Spleen (tissue), 11 donors: Measurements from ENCODE around the gene HIPK2. TPM values are rescaled to one million over a fixed set of nuclear protein-coding genes. Genes with fewer than 3 reads are reported as not detected.

Experiments
- DNase-seq: peaks from one replicate; pipeline ENCODE4 v3.0.0-alpha.2; 2020
- H3K27ac ChIP-seq, 8 donors: fragments of 200-600 bp; sonication (generic) in 7 of 8; 1 replicate in 4 of 8; 2 replicates in 4 of 8; pipeline versions ENCODE4 v1.5.0 to v1.8.0; 2016 to 2021; ENCODE audit warnings: inconsistent platforms in 4 of 8, mild to moderate bottlenecking in 4 of 8, moderate library complexity in 1 of 8
- H3K27me3 ChIP-seq, 7 donors: fragments of 200-600 bp; sonication (generic) in 6 of 7; replicated peaks in 1 of 7; 1 replicate in 4 of 7; 2 replicates in 3 of 7; pipeline versions ENCODE4 v1.5.0 to v1.8.0; 2016 to 2021; ENCODE audit warnings: inconsistent platforms in 3 of 7, mild to moderate bottlenecking in 1 of 7
- H3K36me3 ChIP-seq, 6 donors: fragments of 200-600 bp; sonication (generic) in 5 of 6; 1 replicate in 4 of 6; 2 replicates in 2 of 6; pipeline versions ENCODE4 v1.5.0 to v1.8.0; 2016 to 2021; ENCODE audit warnings: inconsistent platforms in 2 of 6
- H3K4me1 ChIP-seq, 6 donors: fragments of 200-600 bp; sonication (generic) in 5 of 6; 1 replicate in 3 of 6; 2 replicates in 3 of 6; pipeline versions ENCODE4 v1.5.0 to v1.8.0; 2016 to 2021; ENCODE audit warnings: inconsistent platforms in 3 of 6
- H3K4me3 ChIP-seq, 8 donors: fragments of 200-600 bp; sonication (generic) in 7 of 8; 1 replicate in 4 of 8; 2 replicates in 4 of 8; pipeline versions ENCODE4 v1.5.0 to v1.8.0; 2016 to 2021; ENCODE audit warnings: inconsistent platforms in 4 of 8, mild to moderate bottlenecking in 4 of 8, moderate library complexity in 2 of 8
- H3K9me3 ChIP-seq, 8 donors: fragments of 200-600 bp; sonication (generic) in 7 of 8; 1 replicate in 4 of 8; 2 replicates in 4 of 8; pipeline versions ENCODE4 v1.5.0 to v1.8.0; 2016 to 2021; ENCODE audit warnings: inconsistent platforms in 4 of 8
- CTCF ChIP-seq, 11 experiments: fragments of 200-600 bp in 7 of 11; fragments of 450-650 bp in 4 of 11; sonication (generic) in 4 of 11; IDR thresholded peaks in 8 of 11; conservative IDR thresholded peaks in 3 of 11; 1 replicate in 7 of 11; 2 replicates in 4 of 11; pipeline versions ENCODE4 v1.4.0 to v1.8.0; 2016 to 2021; ENCODE audit warnings: antibody characterized with exemption in 11 of 11, inconsistent platforms in 4 of 11, mild to moderate bottlenecking in 1 of 11
- POLR2A ChIP-seq, 3 donors: fragments of 450-650 bp; IDR thresholded peaks; one replicate each; pipeline ENCODE4 v1.5.1; 2017; ENCODE audit warnings: antibody characterized with exemption in 3 of 3, mild to moderate bottlenecking in 1 of 3
- POLR2AphosphoS5 ChIP-seq, 3 donors: sonication (generic); formaldehyde crosslinking; IDR thresholded peaks; one replicate each; pipeline ENCODE4 v1.5.1; 2017; ENCODE audit warnings: antibody characterized with exemption in 3 of 3
- WGBS, 5 donors: extraction: QIAGEN DNeasy Blood & Tissue Kit in 3 of 5; methylation state at CpG; one replicate each; pipeline versions ENCODE4 v1.1.5 to v1.1.7; 2013 to 2018; 5-methylcytosine and 5-hydroxymethylcytosine counted together
- intact Hi-C: fragments of 100-400 bp; cut with DNase I; formaldehyde crosslinking; loops from one replicate; pipeline ENCODE4 v1.15.0; 2023; ENCODE audit warnings: low total_unique reads
- polyA plus RNA-seq, 3 donors: library from polyadenylated mRNA; stranded (reverse); fragments of 200-250 nt; gene quantifications; one replicate each; pipeline ENCODE4 v1.2.1, GENCODE V29; 2013
- total RNA-seq, 7 donors: library from RNA; depleted of rRNA in 3 of 7; stranded (reverse); fragments of >200 nt in 3 of 7; fragmentation: NEBNext Ultra II Directional in 4 of 7; extraction: Animal tissue kit (Norgen Biotek cat#: 25700) in 4 of 7; gene quantifications; one replicate each; pipeline versions ENCODE4 v1.1.0 to v1.2.1, GENCODE V29; 2016 to 2021
- donor health status: healthy with polysubstance abuse.
- donor health status: DM: no; HTN: no; CAD: no; lungs with moderate emphysema.
- donor health status: DM: no; HTN: no; CAD: no.
- donor health status: Bipolar disorder and iron deficiency.
- donor health status: healthy.
- donor health status: DM: no; HTN: no; CAD: no.
- donor health status: DM: yes; HTN: yes; CAD: no.

HIPK2 gene
- total and polyA plus RNA-seq, 10 donors = 1.7 to 97.5 (median 51.8) TPM

- H3K36me3 ChIP-seq = peaks cover 0 to 39% (median 0%) of the 10 kb centered on the region in 6 donors
- no peak overlapping the region for H3K4me3 ChIP-seq
- 71 to 88% (median 81%) methylated on average over 5 of the region's 5 CpGs for WGBS, 5 donors
- peaks cover 0 to 90% (median 36%) of the 10 kb centered on the region in 6 donors for H3K4me1 ChIP-seq
- H3K27ac ChIP-seq = no peak overlapping the region
- no peak for DNase-seq
- TF ChIP-seq POLR2AphosphoS5 (IDR thresholded peaks at IDR 0.05) (no peak), CTCF (IDR thresholded peaks at IDR 0.05 in 8 of 11, conservative IDR thresholded peaks at IDR 0.05 in 3 of 11) (no peak), POLR2A (IDR thresholded peaks at IDR 0.05) (no peak)
- no peaks in the 10 kb centered on the region for H3K9me3 ChIP-seq
- intact Hi-C loops = no loop called here
- no peaks in the 10 kb centered on the region for H3K27me3 ChIP-seq
Observed at GRCh38 chr7:139752604-139753003, 25.2 kb downstream of the HIPK2 start.

GRCh38 chr7:139752148-139752547 is 25.6 kb downstream of the HIPK2 start:
- Histone ChIP-seq H3K27me3 (no peaks in the 10 kb centered on the region), H3K4me1 (peaks cover 0 to 90% (median 36%) of the 10 kb centered on the region in 6 donors), H3K27ac (no peak overlapping the region), H3K9me3 (no peaks in the 10 kb centered on the region), H3K36me3 (peaks cover 0 to 40% (median 0%) of the 10 kb centered on the region in 6 donors), H3K4me3 (no peak overlapping the region)
- 70 to 82% (median 80%) methylated on average over 5 of the region's 5 CpGs for WGBS, 5 donors
- no peak for TF ChIP-seq POLR2A (IDR thresholded peaks at IDR 0.05)
- no peak for TF ChIP-seq CTCF (IDR thresholded peaks at IDR 0.05 in 8 of 11, conservative IDR thresholded peaks at IDR 0.05 in 3 of 11)
- TF ChIP-seq POLR2AphosphoS5 (IDR thresholded peaks at IDR 0.05) = no peak
- intact Hi-C loops = no loop called here
- DNase-seq = no peak

- intact Hi-C loops = no loop called here
- no peak for DNase-seq
- 92 to 96% (median 95%) methylated on average over 6 of the region's 6 CpGs for WGBS, 5 donors
- Histone ChIP-seq H3K27me3 (no peaks in the 10 kb centered on the region), H3K4me3 (no peak overlapping the region), H3K4me1 (peaks cover 0 to 90% (median 41%) of the 10 kb centered on the region in 6 donors), H3K36me3 (peaks cover 0 to 44% (median 0%) of the 10 kb centered on the region in 6 donors), H3K9me3 (no peaks in the 10 kb centered on the region), H3K27ac (no peak overlapping the region)
- TF ChIP-seq POLR2AphosphoS5 (IDR thresholded peaks at IDR 0.05) (no peak), CTCF (IDR thresholded peaks at IDR 0.05 in 8 of 11, conservative IDR thresholded peaks at IDR 0.05 in 3 of 11) (no peak), POLR2A (IDR thresholded peaks at IDR 0.05) (no peak)
Observed at GRCh38 chr7:139750459-139751095, 27.2 kb downstream of the HIPK2 start.

- TF ChIP-seq POLR2AphosphoS5 (IDR thresholded peaks at IDR 0.05) = no peak
- no peak for TF ChIP-seq CTCF (IDR thresholded peaks at IDR 0.05 in 8 of 11, conservative IDR thresholded peaks at IDR 0.05 in 3 of 11)
- no peak for TF ChIP-seq POLR2A (IDR thresholded peaks at IDR 0.05)
- Histone ChIP-seq H3K9me3 (no peaks in the 10 kb centered on the region), H3K27ac (no peak overlapping the region), H3K36me3 (peaks cover 0 to 39% (median 0%) of the 10 kb centered on the region in 6 donors), H3K4me1 (peaks cover 0 to 90% (median 46%) of the 10 kb centered on the region in 6 donors), H3K27me3 (no peaks in the 10 kb centered on the region), H3K4me3 (no peak overlapping the region)
- intact Hi-C loops = no loop called here
- DNase-seq = no peak
- WGBS, 5 donors = 94 to 96% (median 94%) methylated on average over 10 of the region's 10 CpGs
Observed at GRCh38 chr7:139749545-139749944, 28.3 kb downstream of the HIPK2 start.
